H1 (cell line): ENCODE data around the gene GALNT9. TPM values are rescaled to one million over a fixed set of nuclear protein-coding genes. Genes with fewer than 3 reads are reported as not detected.

Experiments
- CBX8 ChIP-seq: fragments of 300-800, 300-1000 bp; sonication (generic); IDR thresholded peaks from 2 replicates; pipeline ENCODE4 v1.7.1; 2016; ENCODE audit warnings: low read depth, low read length, borderline replicate concordance
- SP2 ChIP-seq: IDR thresholded peaks from 2 replicates; pipeline ENCODE4 v1.6.1; 2012; ENCODE audit warnings: mild to moderate bottlenecking, low read length, inconsistent platforms
- polyA plus RNA-seq, 7 experiments: library from polyadenylated mRNA; depleted of rRNA in 3 of 7; stranded (reverse) in 5 of 7; unstranded in 2 of 7; fragments of >200 nt in 5 of 7; fragments of 200-250 nt in 2 of 7; gene quantifications; 1 replicate in 5 of 7; 2 replicates in 1 of 7; 4 replicates in 1 of 7; pipeline versions ENCODE4 v1.2.1 to v1.2.3, GENCODE V29; 2011 to 2013; ENCODE audit warnings: missing spikeins in 2 of 7, mixed read lengths in 2 of 7
- total RNA-seq: library from RNA; stranded (reverse); fragmentation: NEBNext Ultra II Directional; extraction: Animal tissue kit (Norgen Biotek cat#: 25700); gene quantifications from 2 replicates; pipeline ENCODE4 v1.2.1, GENCODE V29; 2021

Gene GALNT9
- total and polyA plus RNA-seq, 2 of the 8 experiments (the other 6 are each of a cell fraction or from before 2014, with no cell fraction given), result 2.0 to 3.6 TPM

DNA sequence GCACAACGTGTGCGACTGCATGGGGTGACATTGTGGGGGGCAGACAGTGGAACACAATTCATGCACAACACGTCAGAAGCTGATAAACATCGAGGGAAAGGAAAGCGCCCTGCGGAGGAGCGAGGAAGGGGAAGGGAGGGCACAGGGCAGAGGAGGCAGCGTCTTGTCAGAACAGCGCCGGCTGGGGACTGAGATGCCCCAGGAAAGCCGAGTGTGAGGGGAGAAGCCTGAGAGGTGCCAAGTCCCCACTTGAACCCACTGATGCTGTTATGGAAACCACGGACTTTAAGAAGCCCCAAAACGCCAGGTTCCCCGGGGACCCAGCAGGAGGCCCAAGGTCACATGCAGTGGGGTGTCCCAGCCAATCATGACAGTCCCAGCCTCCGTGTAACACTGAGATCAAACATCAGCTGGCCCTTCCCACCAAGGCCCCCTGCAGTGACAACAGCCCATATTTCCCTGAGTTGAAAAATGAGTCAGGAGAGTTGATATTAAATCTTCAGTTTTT is 70.0 kb downstream of the GALNT9 start (continued):
- TF ChIP-seq SP2, result no peak
- no peak for TF ChIP-seq CBX8
